Cardiac septum (tissue), 1 donor: Measurements from ENCODE around the gene FBXL3. TPM values are rescaled to one million over a fixed set of nuclear protein-coding genes. Genes with fewer than 3 reads are reported as not detected.

Experiments
- DNase-seq: peaks from one replicate; pipeline ENCODE4 v3.0.0-alpha.2; 2020; ENCODE audit warnings: low spot score
- intact Hi-C: fragments of 100-400 bp; cut with DNase I; formaldehyde crosslinking; loops from one replicate; pipeline ENCODE4 v1.14.0; 2022
- total RNA-seq: library from RNA; stranded (reverse); fragmentation: NEBNext Ultra II Directional; extraction: Animal tissue kit (Norgen Biotek cat#: 25700); gene quantifications from one replicate; pipeline ENCODE4 v1.2.1, GENCODE V29; 2021
- donor health status: DM: no; HTN: no; CAD: no.

The FBXL3 gene
- total RNA-seq, 1 donor from 2014 or later, result 35.1 TPM

GRCh38 chr13:76992548-76993001, 34.4 kb downstream of the FBXL3 start:
- DNase-seq, result no peak
- intact Hi-C loops, result loop anchor here (1.0 kb wide), 1 partner anchor 34 kb away; no protein-coding TSS in a partner anchor

- peak; percentile 96 for DNase-seq
- intact Hi-C loops, result loop anchor here (1.0 kb wide), 1 partner anchor 34 kb away; no protein-coding TSS in a partner anchor
Measured at GRCh38 chr13:76991796-76992547, 35.0 kb downstream of the FBXL3 start, which contains the start of gene CLN5. Gene CLN5 (plus strand): TSS chr13:76992081. CDS start chr13:76992099, 18 bp downstream.

- no peak for DNase-seq
- intact Hi-C loops, result no loop called here
Measured at GRCh38 chr13:76991432-76991795, 35.5 kb downstream of the FBXL3 start.

DNA sequence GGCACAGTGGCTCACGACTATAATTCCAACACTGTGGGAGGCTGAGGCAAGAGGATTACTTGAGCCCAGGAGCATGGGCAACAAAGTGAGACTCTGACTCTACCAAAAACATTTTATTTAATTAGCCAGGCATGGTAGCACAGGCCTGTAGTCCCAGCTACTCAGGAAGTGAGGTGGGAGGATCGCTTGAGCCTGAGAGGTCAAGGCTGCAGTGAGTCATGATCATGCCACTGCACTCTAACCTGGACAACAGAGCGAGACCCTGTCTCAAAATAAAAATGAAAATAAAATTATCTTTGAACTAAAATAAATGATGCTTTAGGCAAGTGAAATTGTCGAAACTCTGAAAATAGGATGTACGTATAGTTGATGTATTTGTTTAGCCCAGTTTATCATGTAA, 43.3 kb downstream of the FBXL3 start:
- no peak for DNase-seq
- intact Hi-C loops, result no loop called here

DNA sequence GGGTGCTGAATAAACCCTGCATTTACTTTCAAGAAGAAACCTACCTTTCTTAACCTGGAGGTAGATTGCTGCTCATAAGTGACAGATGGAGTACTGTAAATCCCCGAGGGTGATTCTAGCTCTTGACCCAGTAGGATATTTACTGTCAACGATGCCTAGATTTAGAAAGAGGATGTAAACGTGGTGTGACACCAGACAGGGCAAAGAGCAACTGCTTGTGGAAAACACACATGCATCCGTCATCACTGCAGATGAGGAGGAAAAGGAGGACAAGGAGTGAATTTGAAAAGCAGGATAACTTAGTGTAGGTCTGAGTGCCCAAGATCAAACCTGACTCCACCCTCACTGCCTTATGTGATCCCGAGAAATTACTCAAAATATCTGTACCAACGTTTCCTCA, 44.9 kb downstream of the FBXL3 start:
- no peak for DNase-seq
- intact Hi-C loops, result no loop called here

- intact Hi-C loops, result no loop called here
- peak; percentile 92 for DNase-seq
Measured at GRCh38 chr13:76980075-76980718, 46.8 kb downstream of the FBXL3 start.

- intact Hi-C loops, result loop anchor here (10.0 kb wide), 1 partner anchor 1102 kb away; no protein-coding TSS in a partner anchor
- DNase-seq, result no peak
Measured at GRCh38 chr13:76976929-76977328, 50.0 kb downstream of the FBXL3 start.

- intact Hi-C loops, result loop anchor here (10.0 kb wide), 1 partner anchor 1102 kb away; no protein-coding TSS in a partner anchor
Measured at GRCh38 chr13:76976490-76976889, 50.5 kb downstream of the FBXL3 start.

DNA sequence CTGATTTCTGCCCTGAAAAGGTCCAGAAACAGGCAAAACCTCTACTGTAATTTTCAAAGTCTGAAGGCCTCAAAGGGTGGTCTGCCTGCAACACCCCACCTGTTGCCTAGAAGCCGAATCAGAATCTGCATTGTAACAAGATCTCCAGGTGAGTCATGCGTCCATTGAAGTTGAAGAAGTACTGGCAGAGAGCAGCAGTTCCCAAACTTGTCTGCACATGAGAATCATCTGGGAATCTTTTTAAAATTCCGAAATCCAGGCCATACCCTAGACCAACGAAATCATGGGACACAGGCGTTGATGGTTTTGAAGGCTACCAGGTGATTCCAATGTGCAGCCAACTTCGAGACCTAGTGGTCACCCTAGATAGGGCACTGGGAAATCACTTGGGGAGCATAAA, 51.1 kb downstream of the FBXL3 start:
- DNase-seq, result no peak
- intact Hi-C loops, result loop anchor here (10.0 kb wide), 1 partner anchor 1101 kb away; no protein-coding TSS in a partner anchor

More at GRCh38 chr13:76976490-76976889, 50.5 kb downstream of the FBXL3 start:
- no peak for DNase-seq

DNA sequence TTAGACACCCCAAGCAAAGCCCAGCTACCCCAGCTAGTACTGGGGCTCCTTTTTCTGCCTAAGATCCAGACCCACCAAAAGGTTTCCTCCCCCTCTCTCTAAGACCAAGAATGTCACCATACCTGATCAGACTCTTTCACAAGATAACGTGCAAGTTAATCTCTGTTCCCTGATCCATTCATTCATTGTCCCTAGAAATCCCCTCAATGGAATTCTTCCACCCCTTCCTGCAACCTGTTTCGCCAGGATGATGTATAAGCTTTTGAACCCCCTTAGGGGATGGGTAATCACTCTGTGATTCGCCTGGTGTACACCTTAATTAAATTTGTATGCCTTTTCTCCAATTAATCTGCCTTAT, 52.4 kb downstream of the FBXL3 start:
- intact Hi-C loops, result loop anchor here (10.0 kb wide), 1 partner anchor 1100 kb away; no protein-coding TSS in a partner anchor
- DNase-seq, result no peak

DNA sequence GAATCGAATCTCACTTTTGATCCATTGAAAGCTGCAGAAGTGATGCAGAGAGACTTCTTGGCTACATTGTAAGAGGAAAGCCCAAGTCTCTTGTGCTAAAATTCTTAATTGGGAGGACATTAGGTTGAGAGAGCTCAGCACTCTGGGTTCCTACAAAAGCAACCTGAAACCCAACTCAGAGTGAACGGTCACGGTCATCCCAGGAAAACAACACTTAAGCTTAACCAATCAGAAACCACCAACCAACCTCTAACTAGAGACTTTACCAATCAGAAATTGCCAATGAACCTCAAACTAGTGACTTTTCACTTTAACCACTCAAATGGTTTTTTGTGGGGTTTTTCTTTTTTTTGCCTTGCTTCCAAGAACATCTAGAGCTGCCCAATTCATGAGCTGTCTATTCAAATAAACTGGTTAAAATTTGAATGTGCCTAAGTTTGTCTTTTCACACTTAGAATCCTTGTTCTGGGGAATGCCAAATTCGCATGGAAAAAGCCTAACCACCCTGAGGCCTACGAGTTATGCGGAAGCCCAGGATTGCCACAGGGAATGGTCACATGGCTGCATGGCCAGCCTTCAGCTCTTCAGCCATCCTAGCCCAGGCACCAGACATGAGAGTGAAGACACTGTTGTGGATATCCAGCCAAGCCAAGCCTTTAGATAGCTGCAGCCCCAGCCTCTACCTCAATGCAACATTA, 52.9 kb downstream of the FBXL3 start:
- intact Hi-C loops, result loop anchor here (10.0 kb wide), 1 partner anchor 1099 kb away; no protein-coding TSS in a partner anchor
- DNase-seq, result no peak

DNA sequence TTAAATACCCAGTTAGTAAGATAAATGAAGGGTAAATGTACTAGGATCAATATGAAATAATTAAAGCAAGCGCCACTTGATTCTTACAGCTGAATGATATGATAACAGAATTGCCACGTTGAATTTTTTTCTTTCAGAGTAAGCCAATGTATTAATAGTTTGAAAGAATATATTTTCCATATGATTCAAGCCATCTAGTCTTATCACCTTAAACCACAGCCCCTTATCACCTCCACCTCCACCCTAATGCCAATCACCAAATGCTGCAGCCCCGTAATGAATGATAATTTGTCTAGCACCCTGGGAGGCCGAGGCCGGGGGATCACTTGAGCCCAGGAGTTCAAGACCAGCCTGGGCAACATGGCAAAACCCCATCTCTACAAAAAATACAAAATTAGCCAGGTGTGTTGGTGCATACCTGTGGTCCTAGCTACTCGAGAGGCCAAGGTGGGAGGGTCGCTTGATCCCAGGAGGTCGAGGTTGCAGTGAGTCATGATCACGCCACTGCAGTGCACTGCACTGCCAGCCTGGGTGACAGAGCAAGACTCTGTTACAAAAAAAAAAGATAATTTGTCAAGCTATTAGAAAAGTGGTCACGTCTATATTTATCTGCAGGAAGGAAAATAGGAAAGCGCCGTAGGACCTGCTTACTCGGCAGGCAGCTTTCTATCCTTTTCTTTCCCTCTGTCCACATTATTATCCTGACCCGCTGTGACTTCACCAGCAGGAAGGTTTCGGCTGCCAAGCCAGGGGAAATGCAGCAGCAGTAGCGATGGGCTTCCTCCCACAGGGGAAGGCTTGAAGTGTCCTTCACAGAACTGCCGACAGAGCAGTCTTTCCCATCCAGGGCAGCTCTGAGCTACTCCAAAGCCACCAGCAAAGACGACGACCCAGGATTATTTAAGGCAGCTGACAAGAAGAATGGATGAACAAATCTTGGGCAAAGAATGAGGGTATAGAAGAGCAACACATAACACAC, 54.8 kb downstream of the FBXL3 start:
- no peak for DNase-seq
- intact Hi-C loops, result loop anchor here (10.0 kb wide), 1 partner anchor 1097 kb away; no protein-coding TSS in a partner anchor

- no peak for DNase-seq
- intact Hi-C loops, result loop anchor here (10.0 kb wide), 1 partner anchor 1096 kb away; no protein-coding TSS in a partner anchor
Measured at GRCh38 chr13:76971215-76971614, 55.7 kb downstream of the FBXL3 start.

- intact Hi-C loops, result loop anchor here (10.0 kb wide), 1 partner anchor 1095 kb away; no protein-coding TSS in a partner anchor
Measured at GRCh38 chr13:76969488-76970365, 57.2 kb downstream of the FBXL3 start.

GRCh38 chr13:76968041-76968440, 58.9 kb downstream of the FBXL3 start:
- intact Hi-C loops, result no loop called here
- DNase-seq, result no peak

More at GRCh38 chr13:76969488-76970365, 57.2 kb downstream of the FBXL3 start:
- no peak for DNase-seq

DNA sequence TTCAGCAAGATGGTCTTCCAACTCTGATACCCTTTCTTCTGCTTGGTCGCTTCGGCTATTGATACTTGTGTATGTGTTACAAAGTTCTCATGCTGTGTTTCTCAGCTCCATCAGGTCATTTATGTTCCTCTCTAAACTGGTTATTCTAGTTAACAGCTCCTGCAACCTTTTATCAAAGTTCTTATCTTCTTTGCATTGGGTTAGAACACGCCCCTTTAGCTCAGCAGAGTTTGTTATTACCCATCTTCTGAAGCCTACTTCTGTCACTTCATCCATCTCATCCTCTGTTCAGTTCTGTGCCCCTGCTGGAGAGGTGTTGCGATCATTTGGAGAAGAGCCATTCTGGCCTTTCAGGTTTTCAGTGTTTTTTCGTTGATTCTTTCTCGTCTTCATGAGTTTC, 59.9 kb downstream of the FBXL3 start:
- intact Hi-C loops, result no loop called here
- DNase-seq, result no peak

DNA sequence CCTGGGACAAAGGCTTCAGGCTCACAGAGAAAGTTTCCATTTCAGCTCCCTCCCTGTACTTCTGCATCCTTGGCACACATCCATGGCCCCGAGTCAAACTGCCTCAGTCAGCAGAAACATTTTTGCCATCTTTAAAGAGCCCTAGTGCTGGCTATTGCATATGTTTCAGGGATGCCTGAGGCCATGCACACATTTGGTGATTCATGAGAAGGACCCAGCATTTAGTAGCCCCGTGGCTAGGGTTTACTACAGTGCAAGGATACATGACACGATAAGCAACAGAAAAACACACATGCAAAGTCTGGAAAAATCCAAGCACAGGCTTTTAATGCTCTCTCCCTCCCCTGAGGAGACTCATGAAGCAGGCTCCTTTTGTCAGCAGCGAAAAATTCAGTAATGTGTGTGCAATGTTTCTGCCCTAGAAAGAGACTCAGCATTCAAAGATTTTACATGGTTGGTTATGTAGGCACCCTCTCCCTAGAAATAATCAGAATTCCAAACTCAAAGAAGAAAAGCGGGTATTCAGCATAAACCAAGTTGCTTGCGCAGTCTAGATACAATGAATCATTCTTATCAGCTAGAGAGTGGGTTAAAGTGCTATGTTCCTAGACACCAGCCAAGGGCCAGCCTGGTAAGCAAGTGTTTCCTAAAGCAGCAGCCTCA, 61.1 kb downstream of the FBXL3 start:
- no peak for DNase-seq
- intact Hi-C loops, result no loop called here
